HCT116 (cell line): ENCODE data around the gene ADA. TPM values are rescaled to one million over a fixed set of nuclear protein-coding genes. Genes with fewer than 3 reads are reported as not detected.

Experiments used
- ATAC-seq: fragments of 200-7000 bp; cut with Tn5 transposase; 2 replicates; pipeline ENCODE4 v1.9.1; 2020; ENCODE audit warnings: mild to moderate bottlenecking, moderate library complexity
- BruUV-seq: library from RNA; stranded (reverse); fragments of 400-500 nt; replicated peaks from 2 replicates; lab custom pipeline; 2021; lab: Mats Ljungman, UMichigan
- CTCF ChIA-PET: fragments of 300-600 bp; sonication (Branson Sonifier 250); formaldehyde crosslinking; loops from one replicate; lab custom pipeline; 2021; ENCODE audit warnings: antibody characterized with exemption; lab: Charles Lee
- POLR2A ChIA-PET: fragments of 300-600, 350-600 bp; sonication (Branson Sonifier 250); formaldehyde crosslinking; loops from one replicate; lab custom pipeline; 2021; ENCODE audit warnings: antibody characterized with exemption; lab: Charles Lee
- RAD21 ChIA-PET, 2 experiments: fragments of 300-600 bp; sonication (Branson Sonifier 250); formaldehyde crosslinking; loops; one replicate each; lab custom pipeline; 2023; ENCODE audit warnings: low total read pairs in 2 of 2; ENCODE audit not compliant: uncharacterized antibody in 2 of 2, unreplicated experiment in 2 of 2, low non-redundant PET in 1 of 2; lab: Charles Lee
- DNase-seq: peaks from one replicate; pipeline ENCODE4 v3.0.0-alpha.2; 2010; ENCODE audit warnings: low read depth, low spot score
- H2AFZ ChIP-seq: fragments of 200-600 bp; shearing (Covaris generic), sonication (generic); 2 replicates; pipeline ENCODE4 v1.6.1; 2017; ENCODE audit warnings: low read depth, mixed run types, mixed read lengths, antibody characterized with exemption, low read length; ENCODE audit not compliant: poor library complexity, severe bottlenecking
- H3K27ac ChIP-seq: 2 replicates; pipeline ENCODE4 v1.5.1; 2012; ENCODE audit warnings: low read depth, low read length
- H3K27me3 ChIP-seq: fragments of 200-600 bp; sonication (generic); 2 replicates; pipeline ENCODE4 v1.6.1; 2016; ENCODE audit warnings: mixed run types, low read length, mixed read lengths; ENCODE audit not compliant: insufficient read depth
- H3K36me3 ChIP-seq, 2 experiments: fragments of 200-500 bp in 1 of 2; fragments of 200-600 bp in 1 of 2; sonication (Bioruptor generic) in 1 of 2; sonication (generic) in 1 of 2; 2 replicates each; pipeline versions ENCODE4 v1.5.1 to v1.6.1; 2014 to 2016; ENCODE audit warnings: low read length in 2 of 2, inconsistent platforms in 1 of 2, mixed read lengths in 1 of 2, mixed run types in 1 of 2; ENCODE audit not compliant: insufficient read depth in 2 of 2, control insufficient read depth in 1 of 2
- H3K4me1 ChIP-seq, 2 experiments: fragments of 200-600 bp in 1 of 2; sonication (generic) in 1 of 2; 2 replicates each; pipeline versions ENCODE4 v1.5.1 to v1.6.1; 2012 to 2017; ENCODE audit warnings: low read length in 2 of 2, inconsistent platforms in 1 of 2, mild to moderate bottlenecking in 1 of 2, mixed read lengths in 1 of 2, mixed run types in 1 of 2, moderate library complexity in 1 of 2; ENCODE audit not compliant: insufficient read depth in 2 of 2, control insufficient read depth in 1 of 2
- H3K4me2 ChIP-seq: fragments of 200-600 bp; sonication (generic); 2 replicates; pipeline ENCODE4 v1.6.1; 2017; ENCODE audit warnings: mixed run types, low read length, mixed read lengths
- H3K4me3 ChIP-seq, 2 experiments: fragments of 200-600 bp in 1 of 2; sonication (generic) in 1 of 2; replicated peaks in 1 of 2; 2 replicates each; pipeline ENCODE4 v1.5.1; 2011 to 2016; ENCODE audit warnings: low read length in 2 of 2, control low read depth in 1 of 2, low read depth in 1 of 2, mild to moderate bottlenecking in 1 of 2, mixed read lengths in 1 of 2, mixed run types in 1 of 2
- H3K79me2 ChIP-seq: fragments of 200-600 bp; sonication (generic); 2 replicates; pipeline ENCODE4 v1.6.1; 2017; ENCODE audit warnings: mild to moderate bottlenecking, mixed run types, low read length, moderate library complexity, mixed read lengths; ENCODE audit not compliant: insufficient read depth
- H3K9ac ChIP-seq: fragments of 200-600 bp; sonication (generic); 2 replicates; pipeline ENCODE4 v1.6.1; 2016; ENCODE audit warnings: low read length, mixed read lengths
- H3K9me2 ChIP-seq: fragments of 200-600 bp; sonication (generic), shearing (Covaris generic); 2 replicates; pipeline ENCODE4 v1.6.1; 2017; ENCODE audit warnings: mixed run types, mild to moderate bottlenecking, moderate library complexity; ENCODE audit not compliant: insufficient read depth
- H3K9me3 ChIP-seq, 2 experiments: fragments of 200-500 bp in 1 of 2; fragments of 200-600 bp in 1 of 2; sonication (Bioruptor generic) in 1 of 2; sonication (generic) in 1 of 2; 2 replicates each; pipeline ENCODE4 v1.6.1; 2014 to 2017; ENCODE audit warnings: low read length in 2 of 2, mixed read lengths in 2 of 2, inconsistent platforms in 1 of 2, low read depth in 1 of 2, mild to moderate bottlenecking in 1 of 2, mixed run types in 1 of 2, moderate library complexity in 1 of 2; ENCODE audit not compliant: control insufficient read depth in 1 of 2, insufficient read depth in 1 of 2
- H4K20me1 ChIP-seq: fragments of 200-600 bp; sonication (generic), shearing (Covaris generic); 2 replicates; pipeline ENCODE4 v1.6.1; 2017; ENCODE audit warnings: mixed run types, mild to moderate bottlenecking, moderate library complexity; ENCODE audit not compliant: insufficient read depth
- ATF3 ChIP-seq: IDR thresholded peaks from 2 replicates; pipeline ENCODE4 v1.6.1; 2012
- CBX3 ChIP-seq: IDR thresholded peaks from 2 replicates; pipeline ENCODE4 v1.6.1; 2012; ENCODE audit warnings: low read depth
- CTCF ChIP-seq, 3 experiments: fragments of 200-600 bp in 1 of 3; sonication (generic) in 1 of 3; IDR thresholded peaks in 2 of 3; conservative IDR thresholded peaks in 1 of 3; 2 replicates each; pipeline ENCODE4 v1.5.1; 2012 to 2017; ENCODE audit warnings: low read depth in 2 of 3, low read length in 2 of 3, antibody characterized with exemption in 1 of 3, borderline replicate concordance in 1 of 3, control low read depth in 1 of 3, mild to moderate bottlenecking in 1 of 3, mixed read lengths in 1 of 3, mixed run types in 1 of 3, moderate library complexity in 1 of 3; ENCODE audit not compliant: insufficient read depth in 1 of 3
- EGR1 ChIP-seq: IDR thresholded peaks from 2 replicates; pipeline ENCODE4 v1.6.1; 2012; ENCODE audit warnings: low read depth
- FOSL1 ChIP-seq: IDR thresholded peaks from 2 replicates; pipeline ENCODE4 v1.6.1; 2012; ENCODE audit warnings: low read depth
- JUND ChIP-seq: IDR thresholded peaks from 2 replicates; pipeline ENCODE4 v1.6.1; 2012
- POLR2A ChIP-seq: IDR thresholded peaks from 2 replicates; pipeline ENCODE4 v1.7.0; 2011; ENCODE audit warnings: borderline replicate concordance; ENCODE audit not compliant: insufficient read depth, insufficient read length; ENCODE audit errors: extremely low read depth
- POLR2AphosphoS5 ChIP-seq: IDR thresholded peaks from 2 replicates; pipeline ENCODE4 v1.6.1; 2011; ENCODE audit warnings: mild to moderate bottlenecking, low read depth, low read length, moderate library complexity
- RAD21 ChIP-seq: IDR thresholded peaks from 2 replicates; pipeline ENCODE4 v1.6.1; 2012; ENCODE audit warnings: low read depth, mild to moderate bottlenecking
- SIN3A ChIP-seq: IDR thresholded peaks from 2 replicates; pipeline ENCODE4 v1.6.1; 2012; ENCODE audit warnings: low read depth
- SP1 ChIP-seq: IDR thresholded peaks from 2 replicates; pipeline ENCODE4 v1.6.1; 2012; ENCODE audit warnings: low read depth
- SRF ChIP-seq: IDR thresholded peaks from 2 replicates; pipeline ENCODE4 v1.6.1; 2012; ENCODE audit warnings: low read depth
- TCF7L2 ChIP-seq: IDR thresholded peaks from 2 replicates; pipeline ENCODE4 v1.7.0; 2011; ENCODE audit warnings: borderline replicate concordance, inconsistent platforms; ENCODE audit not compliant: insufficient read depth, insufficient read length; ENCODE audit errors: extremely low read depth
- YY1 ChIP-seq: IDR thresholded peaks from 2 replicates; pipeline ENCODE4 v1.6.1; 2011; ENCODE audit warnings: low read length, low read depth, moderate library complexity, mild to moderate bottlenecking; ENCODE audit not compliant: insufficient replicate concordance; ENCODE audit errors: extremely low read depth
- ZFX ChIP-seq: fragments of 450-650 bp; IDR thresholded peaks from 2 replicates; pipeline ENCODE4 v1.6.1; 2017
- intact Hi-C: fragments of 100-400 bp; cut with micrococcal nuclease; formaldehyde crosslinking; loops from 2 replicates; pipeline ENCODE4 v1.10.0; 2022
- total RNA-seq: library from RNA; stranded (reverse); gene quantifications from one replicate; pipeline ENCODE4 v1.2.1, GENCODE V29; 2021; ENCODE audit not compliant: unreplicated experiment

Gene ADA
- total RNA-seq, 1 experiment from 2014 or later = 25.9 TPM

GRCh38 chr20:44576297-44576696 lies 75.2 kb downstream of the ADA start:
- BruUV-seq = no TSS peak
- DNase-seq (no peak), ATAC-seq (peak; percentile 78)
- no peak overlapping the region for H3K9ac ChIP-seq
- H3K9me3 ChIP-seq = no peaks in the 10 kb centered on the region
- H3K27ac ChIP-seq = no peak overlapping the region
- peak overlapping the region; percentile 12; the same call in 1 of the 2 replicates for H3K4me2 ChIP-seq
- H4K20me1 ChIP-seq = no peaks in the 10 kb centered on the region
- no peaks in the 10 kb centered on the region for H3K79me2 ChIP-seq
- H3K36me3 ChIP-seq = no peaks in the 10 kb centered on the region
- POLR2A ChIA-PET = no interaction called here
- no peaks in the 10 kb centered on the region for H3K9me2 ChIP-seq
- intact Hi-C loops = no loop called here
- no peak overlapping the region for H3K4me3 ChIP-seq
- peaks cover 23 to 30% of the 10 kb centered on the region in 2 experiments for H3K4me1 ChIP-seq
- H3K27me3 ChIP-seq = no peaks in the 10 kb centered on the region
- TF ChIP-seq CBX3 = no peak
- TF ChIP-seq RAD21 = peak; percentile 16; the same call in 1 of the 2 replicates
- TF ChIP-seq CTCF (IDR thresholded peaks at IDR 0.05 in 2 of 3, conservative IDR thresholded peaks at IDR 0.05 in 1 of 3; ENCODE audit: borderline replicate concordance in 1 of 3, insufficient read depth in 1 of 3, low read depth in 2 of 3, low read length in 2 of 3) = peak in 2 of 3 experiments; percentile 31 to 35; a peak in 3 of 6 replicates
- RAD21 ChIA-PET = no interaction called here
- CTCF ChIA-PET = interaction anchor here (0.5 to 1.5 kb wide), 6 partner anchors 11 to 265 kb away, joined by 3 to 4 read pairs (median 3); no protein-coding TSS in a partner anchor
- no peak overlapping the region for H2AFZ ChIP-seq

DNA sequence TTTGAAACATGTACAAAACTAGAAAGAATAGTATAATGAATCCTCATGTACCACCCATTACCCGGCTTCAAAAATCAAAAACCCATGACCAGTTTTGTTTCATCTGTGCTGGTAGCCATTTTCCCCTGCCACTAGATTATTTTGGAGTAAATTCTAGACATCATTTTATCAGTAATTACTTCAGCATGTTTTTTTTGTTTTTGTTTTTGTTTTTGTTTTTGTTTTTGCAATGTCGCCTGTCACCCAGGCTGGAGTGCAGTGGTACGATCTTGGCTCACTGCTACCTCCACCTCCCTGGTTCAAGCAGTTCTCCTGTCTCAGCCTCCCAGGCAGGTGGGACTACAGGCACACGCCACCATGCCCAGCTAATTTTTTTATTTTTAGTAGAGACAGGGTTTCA lies 77.1 kb downstream of the ADA start:
- peaks cover 16 to 30% of the 10 kb centered on the region in 2 experiments for H3K4me1 ChIP-seq
- no peaks in the 10 kb centered on the region for H4K20me1 ChIP-seq
- no peak overlapping the region for H3K4me2 ChIP-seq
- DNase-seq = no peak
- no peak overlapping the region for H3K27ac ChIP-seq
- no peak overlapping the region for H3K4me3 ChIP-seq
- intact Hi-C loops = no loop called here
- no peaks in the 10 kb centered on the region for H3K27me3 ChIP-seq
- BruUV-seq = no TSS peak
- no peak for TF ChIP-seq JUND
- no peak for TF ChIP-seq RAD21
- no peak for TF ChIP-seq FOSL1
- no peak for TF ChIP-seq SRF
- no peak for TF ChIP-seq POLR2A
- no peak for TF ChIP-seq YY1
- TF ChIP-seq ATF3 = no peak
- no peak for TF ChIP-seq CTCF (IDR thresholded peaks at IDR 0.05 in 2 of 3, conservative IDR thresholded peaks at IDR 0.05 in 1 of 3; ENCODE audit: borderline replicate concordance in 1 of 3, insufficient read depth in 1 of 3, low read depth in 2 of 3, low read length in 2 of 3)
- no peak for TF ChIP-seq TCF7L2
- no peak for TF ChIP-seq EGR1
- no peak for TF ChIP-seq SP1
- no peak for TF ChIP-seq SIN3A
- TF ChIP-seq POLR2AphosphoS5 = no peak
- TF ChIP-seq ZFX = no peak
- CTCF ChIA-PET = no interaction called here
- RAD21 ChIA-PET = no interaction called here
- no peaks in the 10 kb centered on the region for H3K36me3 ChIP-seq
- no peak overlapping the region for H2AFZ ChIP-seq
- H3K79me2 ChIP-seq = no peaks in the 10 kb centered on the region
- no peaks in the 10 kb centered on the region for H3K9me2 ChIP-seq
- no peak overlapping the region for H3K9ac ChIP-seq
- POLR2A ChIA-PET = no interaction called here
- no peak for ATAC-seq
- H3K9me3 ChIP-seq = no peaks in the 10 kb centered on the region
